GM19452 (cell line): ENCODE results near the gene RSPH3.
"Not testable (repeated sequence)": the region's sequence is repeated elsewhere in the genome, so short reads cannot be mapped to it uniquely, and the experiment has no call there.

Experiments
- ATAC-seq: cut with Tn5 transposase; IDR thresholded peaks from one replicate; pipeline ENCODE4 v1.9.1; 2021; ENCODE audit not compliant: unreplicated experiment

RSPH3 gene

GRCh38 chr6:158999666-159000403 lies at the start of gene RSPH3:
Gene RSPH3, minus strand, starts transcription at chr6:159000202. Its CDS starts 652 bp downstream, at chr6:158999550.
- ATAC-seq, result peak; percentile 95

- no peak for ATAC-seq
Measured at GRCh38 chr6:159047891-159048685, 48.1 kb upstream of the RSPH3 start.

- no peak for ATAC-seq
Measured at GRCh38 chr6:159045801-159046200, 45.8 kb upstream of the RSPH3 start.

GRCh38 chr6:159044899-159045727 lies 45.1 kb upstream of the RSPH3 start, which contains the start of gene TAGAP:
Gene TAGAP, minus strand, starts transcription at chr6:159044991. Its CDS starts 845 bp downstream, at chr6:159044146.
- ATAC-seq, result peak; percentile 79

GRCh38 chr6:159043947-159044346 lies 43.9 kb upstream of the RSPH3 start:
- no peak for ATAC-seq

GRCh38 chr6:159043251-159043650 lies 43.2 kb upstream of the RSPH3 start:
- no peak for ATAC-seq

GRCh38 chr6:159042826-159043181 lies 42.8 kb upstream of the RSPH3 start:
- no peak for ATAC-seq

GRCh38 chr6:159042003-159042825 lies 42.2 kb upstream of the RSPH3 start:
- peak; percentile 38 for ATAC-seq

- no peak for ATAC-seq
Measured at GRCh38 chr6:159041181-159041580, 41.2 kb upstream of the RSPH3 start.

GRCh38 chr6:159039885-159040258 lies 39.9 kb upstream of the RSPH3 start:
- ATAC-seq, result no peak

- peak; percentile 78 for ATAC-seq
Measured at GRCh38 chr6:159038914-159039884, 39.2 kb upstream of the RSPH3 start.

- ATAC-seq, result not testable (repeated sequence)
Measured at GRCh38 chr6:159038318-159038717, 38.3 kb upstream of the RSPH3 start.

GRCh38 chr6:159037756-159038290 lies 37.8 kb upstream of the RSPH3 start:
- ATAC-seq, result no peak

- ATAC-seq, result no peak
Measured at GRCh38 chr6:159036673-159037072, 36.7 kb upstream of the RSPH3 start.

- no peak for ATAC-seq
Measured at GRCh38 chr6:159035891-159036290, 35.9 kb upstream of the RSPH3 start.

GRCh38 chr6:159033160-159034049 lies 33.4 kb upstream of the RSPH3 start:
- ATAC-seq, result no peak

GRCh38 chr6:159031846-159032245 lies 31.8 kb upstream of the RSPH3 start:
- ATAC-seq, result no peak

- no peak for ATAC-seq
Measured at GRCh38 chr6:159030168-159030567, 30.2 kb upstream of the RSPH3 start.
